ENCODE data around the gene ZNF253. TPM values are rescaled to one million over a fixed set of nuclear protein-coding genes. Genes with fewer than 3 reads are reported as not detected.
"Not testable (repeated sequence)": the region's sequence is repeated elsewhere in the genome, so short reads cannot be mapped to it uniquely, and the experiment has no call there.

The ZNF253 gene
- total RNA-seq, 4 donors from 2014 or later = 5.1 to 7.1 (median 6.1) TPM

GRCh38 chr19:19909654-19910053, 44.0 kb downstream of the ZNF253 start:
- H3K9me3 ChIP-seq = no peaks in the 10 kb centered on the region
- H3K4me1 ChIP-seq = no peaks in the 10 kb centered on the region
- TF ChIP-seq POLR2A (IDR thresholded peaks at IDR 0.05; ENCODE audit: low read depth) = no peak
- WGBS = 94% methylated on average over 2 of the region's 2 CpGs
- H3K36me3 ChIP-seq = no peaks in the 10 kb centered on the region
- no peak overlapping the region for H3K4me3 ChIP-seq
- no peaks in the 10 kb centered on the region for H3K27me3 ChIP-seq
- no peak for DNase-seq (ENCODE audit: extremely low spot score)
- H3K27ac ChIP-seq (replicated peaks in 1 of 4) = no peak overlapping the region
- intact Hi-C loops (cut with DNase I) = loop anchor here (10.0 kb wide), 2 partner anchors 245 to 655 kb away; partner anchors contain the start of genes ATP13A1, ZNF101 and ZNF737

DNA sequence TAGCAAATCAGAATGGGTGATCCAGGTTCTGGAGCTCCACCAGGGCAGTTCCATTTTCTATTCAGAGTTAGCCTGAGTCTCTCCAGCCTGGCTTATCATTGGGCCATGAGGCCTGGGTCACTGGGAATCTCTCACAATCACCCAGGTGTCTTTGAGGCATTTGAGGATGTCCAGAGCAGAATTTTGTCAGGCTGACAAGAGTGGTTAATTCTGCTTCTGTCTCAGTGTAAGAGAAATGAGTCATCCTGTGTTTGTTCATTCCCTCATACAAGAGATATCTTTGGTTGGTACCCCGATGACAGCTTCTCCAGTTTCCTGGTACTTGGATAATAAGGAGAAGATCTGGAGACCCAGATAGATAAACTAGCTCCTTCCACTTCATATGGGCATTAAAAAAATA, 45.5 kb downstream of the ZNF253 start:
- no peak for TF ChIP-seq POLR2A (IDR thresholded peaks at IDR 0.05; ENCODE audit: low read depth)
- no peak for TF ChIP-seq CTCF (IDR thresholded peaks at IDR 0.05)
- TF ChIP-seq EP300 (IDR thresholded peaks at IDR 0.05) = no peak
- no peak for TF ChIP-seq POLR2AphosphoS5 (IDR thresholded peaks at IDR 0.05)
- WGBS = 76% methylated on average over 1 of the region's 1 CpG
- intact Hi-C loops (cut with DNase I) = no loop called here
- Histone ChIP-seq H3K27ac (replicated peaks in 1 of 4) (no peak overlapping the region), H3K27me3 (no peaks in the 10 kb centered on the region), H3K4me3 (no peak overlapping the region), H3K9me3 (no peaks in the 10 kb centered on the region), H3K36me3 (peaks cover 0 to 3% (median 0%) of the 10 kb centered on the region in 4 donors), H3K4me1 (no peaks in the 10 kb centered on the region)
- DNase-seq (ENCODE audit: extremely low spot score) = no peak

GRCh38 chr19:19914596-19914995, 48.9 kb downstream of the ZNF253 start:
- no peak overlapping the region for H3K4me3 ChIP-seq
- H3K36me3 ChIP-seq = peaks cover 0 to 5% (median 2%) of the 10 kb centered on the region in 4 donors
- no peak overlapping the region for H3K27ac ChIP-seq (replicated peaks in 1 of 4)
- WGBS = 89% methylated on average over 3 of the region's 3 CpGs
- TF ChIP-seq CTCF (IDR thresholded peaks at IDR 0.05) = no peak
- TF ChIP-seq EP300 (IDR thresholded peaks at IDR 0.05) = no peak
- no peak for TF ChIP-seq POLR2A (IDR thresholded peaks at IDR 0.05; ENCODE audit: low read depth)
- TF ChIP-seq POLR2AphosphoS5 (IDR thresholded peaks at IDR 0.05) = no peak
- no peaks in the 10 kb centered on the region for H3K27me3 ChIP-seq
- intact Hi-C loops (cut with DNase I) = no loop called here
- no peaks in the 10 kb centered on the region for H3K4me1 ChIP-seq
- no peak for DNase-seq (ENCODE audit: extremely low spot score)
- no peaks in the 10 kb centered on the region for H3K9me3 ChIP-seq

- DNase-seq (ENCODE audit: extremely low spot score); H3K4me1 ChIP-seq; H3K27ac ChIP-seq (replicated peaks in 1 of 4); intact Hi-C loops (cut with DNase I); H3K27me3 ChIP-seq: not testable (repeated sequence)
- H3K4me3 ChIP-seq = peak overlapping the region in 1 of 4 donors; percentile 13
- peaks cover 0 to 16% (median 10%) of the 10 kb centered on the region in 4 donors for H3K36me3 ChIP-seq
- TF ChIP-seq CTCF (IDR thresholded peaks at IDR 0.05) = peak; percentile 49 to 83 (median 50)
- peaks cover 0 to 22% (median 12%) of the 10 kb centered on the region in 4 donors for H3K9me3 ChIP-seq
- 58% methylated on average over 3 of the region's 7 CpGs for WGBS
Observed at GRCh38 chr19:19930417-19930816, 64.7 kb downstream of the ZNF253 start.

DNA sequence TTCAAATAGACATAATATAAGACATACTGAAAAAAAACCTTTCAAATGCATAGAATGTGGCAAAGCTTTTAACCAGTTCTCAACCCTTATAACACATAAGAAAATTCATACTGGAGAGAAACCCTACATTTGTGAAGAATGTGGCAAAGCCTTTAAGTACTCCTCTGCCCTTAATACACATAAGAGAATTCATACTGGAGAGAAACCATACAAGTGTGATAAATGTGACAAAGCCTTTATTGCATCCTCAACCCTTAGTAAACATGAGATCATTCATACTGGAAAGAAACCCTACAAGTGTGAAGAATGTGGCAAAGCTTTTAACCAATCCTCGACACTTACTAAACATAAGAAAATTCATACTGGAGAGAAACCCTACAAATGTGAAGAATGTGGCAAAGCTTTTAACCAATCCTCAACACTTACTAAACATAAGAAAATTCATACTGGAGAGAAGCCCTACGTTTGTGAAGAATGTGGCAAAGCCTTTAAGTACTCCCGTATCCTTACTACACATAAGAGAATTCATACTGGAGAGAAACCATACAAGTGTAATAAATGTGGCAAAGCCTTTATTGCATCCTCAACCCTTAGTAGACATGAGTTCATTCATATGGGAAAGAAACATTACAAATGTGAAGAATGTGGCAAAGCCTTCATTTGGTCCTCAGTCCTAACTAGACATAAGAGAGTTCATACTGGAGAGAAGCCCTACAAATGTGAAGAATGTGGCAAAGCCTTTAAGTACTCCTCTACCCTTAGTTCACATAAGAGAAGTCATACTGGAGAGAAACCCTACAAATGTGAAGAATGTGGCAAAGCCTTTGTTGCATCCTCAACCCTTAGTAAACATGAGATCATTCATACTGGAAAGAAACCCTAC, 68.0 kb downstream of the ZNF253 start:
- Histone ChIP-seq H3K9me3 (peaks cover 0 to 28% (median 16%) of the 10 kb centered on the region in 4 donors), H3K36me3 (peaks cover 0 to 11% (median 10%) of the 10 kb centered on the region in 4 donors)
- H3K27ac ChIP-seq (replicated peaks in 1 of 4); H3K4me1 ChIP-seq; DNase-seq (ENCODE audit: extremely low spot score); H3K4me3 ChIP-seq; H3K27me3 ChIP-seq; intact Hi-C loops (cut with DNase I): not testable (repeated sequence)
- 90% methylated on average over 3 of the region's 3 CpGs for WGBS
